CD4-positive, alpha-beta T cell treated with Interleukin-10 for 1 hour (primary cell): ENCODE measurements around the gene GNAI1.

Source experiments
- DNase-seq: peaks from one replicate; pipeline ENCODE4 v3.0.0-alpha.2; 2020

GNAI1 gene

GRCh38 chr7:80257756-80258155, 123.1 kb downstream of the GNAI1 start:
- DNase-seq = no peak

- no peak for DNase-seq
These were observed 126.0 kb downstream of the GNAI1 start for GRCh38 chr7:80260606-80261005.

- no peak for DNase-seq
These were observed 128.7 kb downstream of the GNAI1 start for GRCh38 chr7:80263333-80263732.

GRCh38 chr7:80263821-80264220, 129.2 kb downstream of the GNAI1 start:
- no peak for DNase-seq

- no peak for DNase-seq
These were observed 130.3 kb downstream of the GNAI1 start for GRCh38 chr7:80264769-80265495.

- DNase-seq = no peak
These were observed 138.1 kb downstream of the GNAI1 start for GRCh38 chr7:80272560-80273239.

GRCh38 chr7:80273327-80273726, 138.7 kb downstream of the GNAI1 start:
- no peak for DNase-seq

GRCh38 chr7:80275192-80275605, 140.6 kb downstream of the GNAI1 start:
- DNase-seq = no peak
